ENCODE results near the gene MOBP. TPM values are rescaled to one million over a fixed set of nuclear protein-coding genes. Genes with fewer than 3 reads are reported as not detected.
"Not testable (repeated sequence)": the region's sequence is repeated elsewhere in the genome, so short reads cannot be mapped to it uniquely, and the experiment has no call there.

MOBP gene
- total RNA-seq, 2 donors from 2014 or later: not detected

DNA sequence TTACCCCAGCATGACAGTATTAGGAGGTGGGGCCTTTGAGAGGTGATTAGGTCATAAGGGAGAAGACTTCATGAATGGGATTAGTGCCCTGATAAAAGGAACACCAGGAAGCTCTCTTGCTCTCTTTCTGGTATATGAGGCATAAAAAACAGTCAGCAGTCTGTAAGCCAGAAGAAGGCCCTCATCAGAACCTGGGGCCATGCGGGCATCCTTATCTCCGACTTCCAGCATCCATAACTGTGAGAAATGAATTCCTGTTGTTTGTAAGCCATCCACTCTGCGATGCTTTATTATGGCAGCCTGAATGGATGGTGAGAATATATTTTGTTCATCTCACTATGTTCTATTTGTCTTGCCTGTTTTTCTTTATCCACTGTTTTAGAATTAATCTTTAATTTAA lies 17.7 kb upstream of the MOBP start:
- no peak for ATAC-seq (ENCODE audit: insufficient number of reproducible peaks, low FRiP score, low read depth)
- DNase-seq (ENCODE audit: low spot score): no peak
- H3K27me3 ChIP-seq (replicated peaks; ENCODE audit: insufficient read depth): no peaks in the 10 kb centered on the region
- TF ChIP-seq, protein P1, sequence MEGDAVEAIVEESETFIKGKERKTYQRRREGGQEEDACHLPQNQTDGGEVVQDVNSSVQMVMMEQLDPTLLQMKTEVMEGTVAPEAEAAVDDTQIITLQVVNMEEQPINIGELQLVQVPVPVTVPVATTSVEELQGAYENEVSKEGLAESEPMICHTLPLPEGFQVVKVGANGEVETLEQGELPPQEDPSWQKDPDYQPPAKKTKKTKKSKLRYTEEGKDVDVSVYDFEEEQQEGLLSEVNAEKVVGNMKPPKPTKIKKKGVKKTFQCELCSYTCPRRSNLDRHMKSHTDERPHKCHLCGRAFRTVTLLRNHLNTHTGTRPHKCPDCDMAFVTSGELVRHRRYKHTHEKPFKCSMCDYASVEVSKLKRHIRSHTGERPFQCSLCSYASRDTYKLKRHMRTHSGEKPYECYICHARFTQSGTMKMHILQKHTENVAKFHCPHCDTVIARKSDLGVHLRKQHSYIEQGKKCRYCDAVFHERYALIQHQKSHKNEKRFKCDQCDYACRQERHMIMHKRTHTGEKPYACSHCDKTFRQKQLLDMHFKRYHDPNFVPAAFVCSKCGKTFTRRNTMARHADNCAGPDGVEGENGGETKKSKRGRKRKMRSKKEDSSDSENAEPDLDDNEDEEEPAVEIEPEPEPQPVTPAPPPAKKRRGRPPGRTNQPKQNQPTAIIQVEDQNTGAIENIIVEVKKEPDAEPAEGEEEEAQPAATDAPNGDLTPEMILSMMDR (IDR thresholded peaks at IDR 0.05): no peak
- no peak overlapping the region for H3K27ac ChIP-seq
- no peaks in the 10 kb centered on the region for H3K4me1 ChIP-seq (ENCODE audit: control insufficient read depth in 1 of 2, low read depth in 2 of 2)
- no peaks in the 10 kb centered on the region for H3K9me3 ChIP-seq
- H3K36me3 ChIP-seq: no peaks in the 10 kb centered on the region
- H3K4me3 ChIP-seq: no peak overlapping the region

DNA sequence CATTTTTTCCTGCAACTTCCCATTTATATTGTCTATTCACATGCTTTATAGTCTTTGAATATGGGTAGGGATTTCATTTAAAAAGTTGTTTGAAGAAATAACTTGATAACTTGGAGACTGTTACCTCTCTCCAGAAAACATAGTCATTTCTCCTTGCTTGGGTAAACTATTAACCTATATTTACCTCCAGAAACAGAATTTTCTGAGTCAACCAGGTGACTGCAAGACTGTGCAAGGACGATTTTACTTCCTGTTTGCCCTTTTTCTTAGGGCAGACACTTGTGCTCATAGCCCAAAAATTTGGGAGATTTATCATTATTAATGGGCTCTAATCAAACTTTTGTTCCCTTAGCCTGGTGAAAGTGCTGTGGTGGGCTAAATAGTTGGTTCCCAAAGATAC lies 14.3 kb upstream of the MOBP start:
- no peak overlapping the region for H3K27ac ChIP-seq
- DNase-seq (ENCODE audit: low spot score): no peak
- no peak for ATAC-seq (ENCODE audit: insufficient number of reproducible peaks, low FRiP score, low read depth)
- no peaks in the 10 kb centered on the region for H3K27me3 ChIP-seq (replicated peaks; ENCODE audit: insufficient read depth)
- H3K9me3 ChIP-seq: no peaks in the 10 kb centered on the region
- TF ChIP-seq, protein P1 (IDR thresholded peaks at IDR 0.05): no peak
- H3K4me1 ChIP-seq (ENCODE audit: control insufficient read depth in 1 of 2, low read depth in 2 of 2): no peaks in the 10 kb centered on the region
- no peaks in the 10 kb centered on the region for H3K36me3 ChIP-seq
- no peak overlapping the region for H3K4me3 ChIP-seq

DNA sequence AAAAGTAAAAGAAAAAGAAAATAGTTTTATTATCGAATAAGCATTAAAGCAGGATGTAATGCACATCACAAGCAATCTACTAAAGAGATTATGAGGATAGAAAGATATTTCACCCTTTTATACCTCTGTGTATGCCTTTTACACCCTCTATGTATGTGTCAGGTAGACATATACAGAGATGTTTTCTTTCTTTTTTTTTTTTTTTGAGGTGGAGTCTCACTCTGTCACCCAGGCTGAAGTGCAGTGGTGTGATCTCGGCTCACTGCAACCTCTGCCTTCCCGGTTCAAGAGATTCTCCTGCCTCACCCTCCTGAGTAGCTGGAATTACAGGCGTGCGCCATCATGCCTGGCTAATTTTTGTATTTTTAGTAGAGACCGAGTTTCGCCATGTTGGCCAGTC lies 13.6 kb upstream of the MOBP start:
- not testable (repeated sequence) for H3K36me3 ChIP-seq; H3K4me1 ChIP-seq (ENCODE audit: control insufficient read depth in 1 of 2, low read depth in 2 of 2); H3K9me3 ChIP-seq; H3K27me3 ChIP-seq (replicated peaks; ENCODE audit: insufficient read depth); DNase-seq (ENCODE audit: low spot score); ATAC-seq (ENCODE audit: insufficient number of reproducible peaks, low FRiP score, low read depth); H3K27ac ChIP-seq; H3K4me3 ChIP-seq

DNA sequence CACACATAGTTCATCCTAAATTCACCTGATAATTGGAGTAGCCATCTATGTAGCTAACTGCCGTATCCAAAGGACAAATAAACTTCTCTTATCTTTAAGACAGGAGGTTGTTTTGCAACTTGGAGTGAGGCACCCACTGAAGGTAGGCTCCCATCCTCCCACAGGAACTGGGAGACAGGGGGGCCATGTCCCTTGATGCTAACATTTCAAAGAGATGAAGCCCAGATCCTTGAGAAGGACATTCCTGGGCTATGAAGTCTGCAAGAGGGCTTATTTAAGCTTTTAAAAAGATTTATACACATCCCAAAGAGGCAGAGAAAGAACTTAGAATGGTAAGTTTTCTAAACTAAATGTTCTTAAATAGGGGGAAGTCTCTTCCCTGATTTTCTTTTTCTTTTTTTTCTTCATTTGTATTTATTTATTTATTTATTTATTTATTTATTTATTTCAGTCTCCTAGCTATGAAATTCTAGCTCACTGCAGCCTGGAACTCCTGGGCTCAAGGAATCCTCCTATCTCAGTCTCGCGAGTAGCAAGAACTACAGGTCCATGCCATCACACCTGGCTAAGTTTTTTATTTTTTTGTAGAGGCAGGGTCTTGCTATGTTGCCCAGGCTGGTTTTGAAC lies 12.8 kb upstream of the MOBP start:
- Histone ChIP-seq H3K27ac (no peak overlapping the region), H3K36me3 (no peaks in the 10 kb centered on the region), H3K4me3 (no peak overlapping the region), H3K27me3 (replicated peaks; ENCODE audit: insufficient read depth) (no peaks in the 10 kb centered on the region), H3K9me3 (no peaks in the 10 kb centered on the region), H3K4me1 (ENCODE audit: control insufficient read depth in 1 of 2, low read depth in 2 of 2) (no peaks in the 10 kb centered on the region)
- ATAC-seq (ENCODE audit: insufficient number of reproducible peaks, low FRiP score, low read depth) (no peak), DNase-seq (ENCODE audit: low spot score) (no peak)
- TF ChIP-seq, protein P1 (IDR thresholded peaks at IDR 0.05): no peak

DNA sequence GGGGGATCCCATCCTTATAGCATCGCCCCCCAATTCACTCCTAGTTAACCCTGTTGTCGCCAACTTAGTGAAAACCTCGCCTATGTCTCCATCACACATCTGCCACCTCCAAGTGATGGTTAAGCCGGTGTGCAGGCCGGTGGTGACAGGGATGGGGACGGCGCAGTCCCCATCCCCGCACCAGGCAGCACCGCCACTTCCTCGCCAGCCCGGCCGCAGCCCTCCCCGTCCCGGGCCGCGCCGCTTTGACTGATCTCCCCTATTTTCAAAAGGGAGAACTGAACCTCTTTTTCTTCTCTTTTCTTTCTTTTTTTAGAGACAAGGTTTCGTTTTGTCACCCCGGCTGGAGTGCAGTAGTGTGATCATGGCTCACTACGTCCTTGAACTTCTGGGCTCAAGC lies 11.3 kb upstream of the MOBP start:
- Histone ChIP-seq H3K4me3 (no peak overlapping the region), H3K27ac (no peak overlapping the region), H3K9me3 (no peaks in the 10 kb centered on the region), H3K4me1 (ENCODE audit: control insufficient read depth in 1 of 2, low read depth in 2 of 2) (no peaks in the 10 kb centered on the region), H3K36me3 (no peaks in the 10 kb centered on the region), H3K27me3 (replicated peaks; ENCODE audit: insufficient read depth) (no peaks in the 10 kb centered on the region)
- TF ChIP-seq, protein P1 (IDR thresholded peaks at IDR 0.05): no peak
- no peak for ATAC-seq (ENCODE audit: insufficient number of reproducible peaks, low FRiP score, low read depth)
- DNase-seq (ENCODE audit: low spot score): no peak

DNA sequence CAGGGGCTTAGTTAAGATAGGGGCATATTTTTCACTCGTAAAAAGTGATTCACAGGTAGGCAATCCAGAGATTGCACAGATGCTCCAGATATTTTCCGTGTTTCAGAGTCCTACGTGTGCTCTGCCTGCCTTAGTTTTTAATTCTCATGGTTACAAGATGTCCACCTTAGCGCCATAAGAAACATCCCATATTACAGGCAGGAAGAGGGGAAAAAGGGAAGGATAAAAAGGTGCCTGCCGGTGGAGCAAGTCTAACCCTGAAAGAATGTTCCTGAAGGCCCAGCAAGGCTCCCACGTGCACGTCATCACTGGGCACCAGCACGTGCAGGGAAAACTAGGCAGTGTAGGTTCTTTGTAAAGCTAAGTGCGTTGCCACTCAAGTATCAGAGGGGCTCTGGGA lies 10.1 kb upstream of the MOBP start:
- ATAC-seq (ENCODE audit: insufficient number of reproducible peaks, low FRiP score, low read depth) (no peak), DNase-seq (ENCODE audit: low spot score) (no peak)
- TF ChIP-seq, protein P1 (IDR thresholded peaks at IDR 0.05): no peak
- H3K36me3 ChIP-seq: no peaks in the 10 kb centered on the region
- no peaks in the 10 kb centered on the region for H3K9me3 ChIP-seq
- no peaks in the 10 kb centered on the region for H3K4me1 ChIP-seq (ENCODE audit: control insufficient read depth in 1 of 2, low read depth in 2 of 2)
- no peaks in the 10 kb centered on the region for H3K27me3 ChIP-seq (replicated peaks; ENCODE audit: insufficient read depth)
- H3K27ac ChIP-seq: no peak overlapping the region
- H3K4me3 ChIP-seq: no peak overlapping the region

DNA sequence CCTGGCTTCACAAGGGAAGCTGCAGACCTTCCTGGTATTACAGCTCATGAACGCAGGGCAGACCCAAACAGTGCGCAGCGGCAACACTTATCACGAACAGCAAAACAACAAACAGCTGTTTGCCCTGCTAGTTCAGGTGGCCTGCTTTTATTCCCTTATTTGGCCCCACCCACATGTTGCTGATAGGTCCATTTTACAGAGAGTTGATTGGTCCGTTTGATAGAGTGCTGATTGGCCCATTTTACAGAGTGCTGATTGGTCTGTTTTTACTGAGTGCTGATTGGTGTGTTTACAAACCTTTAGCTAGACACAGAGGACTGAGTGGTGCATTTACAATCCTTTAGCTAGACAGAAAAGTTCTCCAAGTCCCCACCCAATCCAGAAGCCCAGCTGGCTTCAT lies 8.9 kb upstream of the MOBP start:
- not testable (repeated sequence) for H3K27ac ChIP-seq; H3K27me3 ChIP-seq (replicated peaks; ENCODE audit: insufficient read depth); H3K4me3 ChIP-seq; H3K36me3 ChIP-seq; DNase-seq (ENCODE audit: low spot score); H3K4me1 ChIP-seq (ENCODE audit: control insufficient read depth in 1 of 2, low read depth in 2 of 2); H3K9me3 ChIP-seq; ATAC-seq (ENCODE audit: insufficient number of reproducible peaks, low FRiP score, low read depth)
